NT2/D1 (cell line): ENCODE results near the gene TANK.

ENCODE experiments used
- YY1 ChIP-seq: IDR thresholded peaks from 2 replicates; pipeline ENCODE4 v1.6.1; 2011; ENCODE audit not compliant: insufficient read length, insufficient read depth
- ZNF274 ChIP-seq: IDR thresholded peaks from 2 replicates; pipeline ENCODE4 v1.6.1; 2011; ENCODE audit warnings: mild to moderate bottlenecking, low read depth, low read length

DNA sequence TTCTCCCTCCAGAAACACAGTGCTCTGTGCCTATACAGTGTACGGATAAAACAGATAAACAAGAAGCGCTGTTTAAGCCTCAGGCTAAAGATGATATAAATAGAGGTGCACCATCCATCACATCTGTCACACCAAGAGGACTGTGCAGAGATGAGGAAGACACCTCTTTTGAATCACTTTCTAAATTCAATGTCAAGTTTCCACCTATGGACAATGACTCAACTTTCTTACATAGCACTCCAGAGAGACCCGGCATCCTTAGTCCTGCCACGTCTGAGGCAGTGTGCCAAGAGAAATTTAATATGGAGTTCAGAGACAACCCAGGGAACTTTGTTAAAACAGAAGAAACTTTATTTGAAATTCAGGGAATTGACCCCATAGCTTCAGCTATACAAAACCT, 70.7 kb downstream of the TANK start:
- TF ChIP-seq YY1: no peak
- no peak for TF ChIP-seq ZNF274
